Raji (cell line): ENCODE data around the gene CTSO.

Experiments used
- POLR2A ChIP-seq: IDR thresholded peaks from 2 replicates; pipeline ENCODE4 v1.6.1; 2011; ENCODE audit warnings: low read depth, low read length, control low read depth; ENCODE audit not compliant: insufficient read depth

Gene CTSO

GRCh38 chr4:155964016-155964891 lies 10.6 kb upstream of the CTSO start:
- TF ChIP-seq POLR2A = no peak

- no peak for TF ChIP-seq POLR2A
Observed at GRCh38 chr4:155962767-155963166, 9.1 kb upstream of the CTSO start.

- no peak for TF ChIP-seq POLR2A
Observed at GRCh38 chr4:155961575-155961974, 7.9 kb upstream of the CTSO start.

GRCh38 chr4:155960522-155960921 lies 6.9 kb upstream of the CTSO start:
- TF ChIP-seq POLR2A = no peak

DNA sequence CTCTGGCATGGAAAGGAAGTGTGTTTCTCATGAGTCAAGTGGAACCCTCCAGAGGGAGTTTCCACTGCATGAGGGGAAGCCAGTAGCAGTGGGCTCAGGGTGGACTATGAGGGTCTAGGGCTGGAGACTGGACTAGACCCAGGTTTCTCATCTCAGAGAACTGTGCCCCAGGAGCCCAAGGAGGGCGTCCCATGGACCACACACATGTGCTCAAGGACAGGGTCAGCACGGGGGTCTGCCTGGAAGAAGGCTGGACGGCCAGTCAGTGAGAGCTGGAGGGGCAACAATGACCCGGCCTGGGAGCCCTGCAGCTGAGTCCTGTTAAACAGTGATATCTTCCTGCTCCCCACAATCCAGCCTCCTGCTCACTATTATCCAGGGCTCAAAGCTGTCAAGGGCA lies 5.8 kb upstream of the CTSO start:
- no peak for TF ChIP-seq POLR2A

DNA sequence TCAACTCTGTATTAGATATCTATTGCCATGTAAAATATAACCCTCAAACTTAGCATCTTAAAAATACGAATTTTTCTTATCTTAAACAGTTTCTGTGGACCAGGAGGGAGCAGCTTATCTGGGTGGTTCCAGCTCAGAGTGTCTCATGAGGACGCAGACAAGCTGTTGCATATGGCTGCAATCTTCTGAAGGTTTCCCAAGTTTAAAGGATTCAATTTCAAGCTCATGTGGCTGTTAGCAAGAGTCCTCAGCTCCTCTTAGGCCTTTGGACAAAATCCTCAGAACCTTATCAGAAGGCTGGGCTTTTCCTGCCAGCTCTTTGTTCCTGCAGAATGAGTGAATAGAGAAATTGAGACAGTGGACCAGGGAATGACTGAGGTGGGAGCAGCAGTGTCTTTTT lies 2.8 kb upstream of the CTSO start:
- no peak for TF ChIP-seq POLR2A

DNA sequence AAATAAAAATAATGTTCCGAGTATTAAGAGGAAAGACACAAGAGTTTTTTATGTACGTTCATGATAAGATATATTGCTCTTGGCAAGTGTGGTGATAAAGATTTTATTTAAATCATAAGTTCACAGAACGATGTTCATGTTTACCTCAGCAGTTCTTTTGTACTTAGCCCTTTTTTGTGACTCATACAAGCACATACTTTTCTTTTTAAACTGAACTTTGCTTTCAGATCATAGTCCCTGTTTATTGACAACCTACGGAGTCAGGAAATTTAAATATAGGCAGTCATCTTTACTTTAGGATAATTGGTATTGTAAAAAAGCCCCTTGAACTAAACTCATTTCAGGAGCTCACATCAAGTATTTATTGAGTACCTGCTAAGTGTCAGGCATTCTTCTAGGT lies 1.3 kb upstream of the CTSO start:
- TF ChIP-seq POLR2A = no peak

DNA sequence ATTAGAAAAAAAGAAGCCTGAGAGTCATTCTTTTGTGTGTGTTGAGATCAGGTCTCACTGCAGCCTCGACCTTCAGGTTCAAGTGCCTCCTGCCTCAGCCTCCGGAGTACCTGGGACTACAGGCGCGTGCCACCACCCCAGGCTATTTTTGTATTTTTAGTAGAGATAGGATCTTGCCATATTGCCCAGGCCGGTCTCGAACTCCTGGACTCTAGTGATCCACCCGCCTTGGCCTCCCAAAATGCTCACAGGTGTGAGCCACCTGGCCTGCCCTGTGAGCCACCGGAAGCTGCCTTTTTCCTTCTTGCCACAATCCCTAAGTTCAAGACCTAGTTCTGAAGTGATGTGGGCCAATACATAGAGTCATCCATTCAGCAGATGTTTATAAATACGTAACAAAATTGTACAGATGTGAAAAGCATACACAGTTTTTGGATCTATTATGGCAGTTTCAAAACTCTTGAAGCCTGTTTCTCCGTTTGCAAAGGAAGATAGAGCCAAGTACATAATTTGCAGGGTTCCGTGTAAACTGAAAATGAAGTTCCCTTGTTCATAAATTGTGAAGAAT lies 536 bp upstream of the CTSO start:
- TF ChIP-seq POLR2A = no peak

DNA sequence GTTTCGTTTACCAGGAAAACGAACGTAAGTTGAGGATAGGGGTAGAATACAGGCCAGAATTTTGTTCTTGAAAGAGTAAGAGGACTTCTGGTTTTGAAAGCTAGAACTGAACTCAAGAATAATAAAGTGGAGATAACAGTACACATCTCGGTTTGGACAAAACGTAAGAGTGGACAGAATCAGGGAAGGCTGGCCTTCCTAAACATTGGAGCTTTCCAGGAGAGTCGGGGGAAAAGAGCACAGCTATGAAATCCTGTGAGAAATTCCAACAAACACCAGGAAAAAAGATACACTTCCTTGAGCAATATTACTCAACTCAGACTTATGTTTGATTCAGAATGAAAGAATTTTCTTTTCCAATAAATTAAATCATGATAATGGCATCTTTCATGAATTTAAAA lies 1.2 kb downstream of the CTSO start:
- TF ChIP-seq POLR2A = no peak

DNA sequence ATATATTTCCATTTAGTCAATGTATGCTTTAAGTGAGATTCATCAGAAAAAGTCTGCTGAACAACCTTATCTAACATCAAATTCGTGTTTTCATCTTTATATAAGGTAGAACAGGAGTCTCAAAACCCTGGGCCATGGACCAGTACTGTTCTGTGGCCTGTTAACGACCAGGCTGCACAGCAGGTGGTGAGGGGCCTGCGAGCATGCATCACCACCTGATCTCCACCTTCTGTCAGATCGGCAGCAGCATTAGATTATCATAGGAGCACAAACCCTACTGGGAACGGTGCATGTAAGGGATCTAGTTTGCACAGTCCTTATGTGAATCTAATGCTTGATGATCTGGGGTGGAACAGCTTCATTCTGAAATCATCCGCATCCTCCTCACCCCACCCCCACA lies 3.2 kb downstream of the CTSO start:
- TF ChIP-seq POLR2A = no peak

- TF ChIP-seq POLR2A = no peak
Observed at GRCh38 chr4:155948541-155948940, 5.1 kb downstream of the CTSO start.

- TF ChIP-seq POLR2A = no peak
Observed at GRCh38 chr4:155946486-155946885, 7.2 kb downstream of the CTSO start.

GRCh38 chr4:155944516-155944915 lies 9.2 kb downstream of the CTSO start:
- TF ChIP-seq POLR2A = no peak

GRCh38 chr4:155943605-155944291 lies 9.9 kb downstream of the CTSO start:
- TF ChIP-seq POLR2A = no peak

DNA sequence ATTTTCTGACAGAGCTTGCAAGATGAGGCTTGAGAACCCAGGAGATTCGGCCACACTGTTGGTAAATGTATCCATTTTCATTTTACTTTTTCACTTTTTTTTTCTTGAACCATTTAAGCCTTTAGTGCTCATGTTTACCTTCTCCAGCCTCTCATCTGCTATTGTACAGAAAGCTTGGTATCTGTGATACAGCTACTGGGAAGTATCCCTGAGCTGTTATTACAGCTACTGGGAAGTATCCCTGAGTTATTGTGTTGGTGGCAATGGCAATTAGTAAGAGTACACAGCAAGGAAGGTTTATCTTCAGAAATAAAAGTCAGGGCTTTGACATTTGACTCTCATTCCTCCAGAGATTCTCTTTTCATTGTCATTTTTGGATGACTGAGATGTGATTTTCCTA lies 11.8 kb downstream of the CTSO start:
- no peak for TF ChIP-seq POLR2A

DNA sequence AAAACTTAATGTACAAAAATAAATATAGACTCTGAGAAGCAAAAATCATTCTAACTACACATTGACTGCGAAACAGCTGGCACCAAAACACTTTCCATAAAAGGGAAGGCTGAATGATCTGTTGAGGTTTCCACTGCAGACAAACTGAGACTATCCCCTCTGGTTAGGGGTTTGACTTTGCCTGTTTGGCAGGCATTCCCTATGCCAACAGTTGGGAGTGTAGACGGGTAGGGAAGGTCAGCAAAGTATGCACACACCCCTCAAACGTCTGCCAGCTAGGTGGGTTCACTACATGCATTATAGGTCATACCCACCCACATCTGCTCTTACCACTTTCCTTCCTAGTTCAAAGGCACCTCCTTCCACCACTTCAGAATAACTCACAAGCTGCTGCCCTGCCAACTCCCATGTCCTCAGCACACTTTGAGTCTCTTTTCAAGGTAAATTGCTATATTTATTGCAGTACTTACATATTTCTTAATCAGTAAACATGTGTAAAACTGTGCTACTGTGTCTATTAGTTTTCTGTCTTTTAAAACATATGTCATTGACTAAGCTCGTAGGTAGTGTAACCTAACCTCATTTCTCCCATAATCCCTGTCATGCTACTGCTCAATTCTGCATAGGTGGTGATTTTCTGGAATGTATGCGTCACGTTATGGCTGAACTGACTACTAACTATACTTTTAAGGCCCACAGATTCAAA lies 12.4 kb downstream of the CTSO start:
- no peak for TF ChIP-seq POLR2A

- TF ChIP-seq POLR2A = no peak
Observed at GRCh38 chr4:155935389-155935986, 18.2 kb downstream of the CTSO start.
